Suppressor macrophage treated with lipopolysaccharide for 4 hours (primary cell): Measurements from ENCODE around the gene ZMYND8.

ENCODE experiments used
- DNase-seq: peaks from one replicate; pipeline ENCODE4 v3.0.0-alpha.2; 2020

ZMYND8 gene

DNA sequence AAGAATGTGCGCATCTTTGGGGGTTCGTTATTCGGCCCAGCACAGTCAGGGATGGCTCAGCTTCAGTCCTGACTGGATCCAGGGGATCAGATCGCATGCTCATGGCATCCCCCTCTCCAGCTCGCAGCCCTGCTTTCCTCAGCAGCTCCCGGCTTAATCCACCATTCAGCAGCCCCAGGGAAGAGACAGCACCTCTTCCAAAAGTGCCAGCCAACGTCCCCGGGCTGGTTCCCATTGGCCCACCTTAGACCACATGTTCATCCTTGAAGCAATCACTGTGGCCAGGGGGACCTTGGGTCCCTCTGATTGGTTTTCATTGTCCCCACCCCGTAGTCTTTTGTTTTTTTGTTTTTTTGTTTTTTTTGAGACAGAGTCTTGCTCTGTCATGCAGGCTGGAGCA lies 188.7 kb downstream of the ZMYND8 start:
- DNase-seq, result no peak

DNA sequence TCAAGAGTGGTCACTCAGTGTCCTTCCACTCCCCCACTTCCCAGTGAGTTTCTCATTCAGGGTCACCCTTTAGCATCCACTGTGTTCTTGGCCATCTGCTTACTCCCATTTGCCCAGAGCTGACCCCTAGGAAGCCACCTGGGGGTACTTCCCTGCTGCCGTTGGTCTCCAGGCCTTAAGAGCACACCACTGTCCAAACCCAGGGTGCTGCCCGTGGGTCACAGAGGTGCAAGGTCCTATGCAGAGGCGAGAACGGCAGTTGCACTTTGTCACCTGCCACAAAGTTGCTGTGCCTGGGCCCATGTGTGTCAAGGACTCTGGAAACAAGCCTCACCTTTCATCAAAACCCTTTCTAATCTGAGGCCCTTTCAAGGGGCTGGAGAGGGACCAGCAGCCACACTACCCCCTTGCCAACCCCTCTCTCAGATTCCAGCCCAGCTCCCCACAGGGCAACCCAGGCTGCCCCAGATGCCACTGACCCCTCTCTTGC lies 191.1 kb downstream of the ZMYND8 start:
- no peak for DNase-seq

DNA sequence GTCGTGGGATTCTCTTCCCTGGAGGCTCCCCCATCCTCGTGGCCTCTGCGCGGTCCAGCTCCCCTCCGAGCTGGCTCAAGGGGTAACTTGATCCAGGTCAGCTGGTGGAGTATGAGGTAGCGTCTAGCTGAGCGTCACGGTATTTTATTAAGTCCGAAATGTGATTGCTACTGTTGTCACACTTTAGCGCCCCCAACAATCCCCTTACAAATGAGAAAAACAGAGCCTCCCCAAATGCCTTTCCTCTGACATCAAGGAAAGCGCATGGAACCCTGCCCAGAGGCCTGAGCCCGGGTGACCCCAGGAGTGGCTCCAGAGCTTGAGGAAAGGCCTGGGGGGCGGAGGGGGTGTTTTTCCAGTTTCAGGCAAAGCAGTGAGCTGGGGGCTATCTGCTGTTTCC lies 192.4 kb downstream of the ZMYND8 start:
- DNase-seq, result no peak

DNA sequence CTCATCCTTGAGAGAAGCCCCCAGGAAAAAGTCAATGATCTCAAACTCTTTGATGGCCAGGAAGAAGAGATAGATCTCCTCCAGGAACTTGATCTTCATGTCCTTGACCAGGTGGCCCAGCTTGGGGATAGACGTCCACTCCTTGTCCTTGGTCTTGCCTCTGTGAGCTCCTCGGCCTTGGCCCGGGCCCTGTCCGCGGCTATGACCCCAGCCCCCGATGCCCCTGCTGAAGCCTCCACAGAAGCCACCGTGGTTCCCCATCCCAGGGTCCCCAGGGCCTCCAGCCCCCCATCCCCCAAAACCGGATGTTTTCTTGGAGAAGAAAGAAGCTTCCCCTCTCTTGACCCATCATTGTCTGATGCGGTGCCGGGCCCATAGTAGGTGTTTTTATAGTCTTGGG lies 195.1 kb downstream of the ZMYND8 start:
- DNase-seq, result no peak

DNA sequence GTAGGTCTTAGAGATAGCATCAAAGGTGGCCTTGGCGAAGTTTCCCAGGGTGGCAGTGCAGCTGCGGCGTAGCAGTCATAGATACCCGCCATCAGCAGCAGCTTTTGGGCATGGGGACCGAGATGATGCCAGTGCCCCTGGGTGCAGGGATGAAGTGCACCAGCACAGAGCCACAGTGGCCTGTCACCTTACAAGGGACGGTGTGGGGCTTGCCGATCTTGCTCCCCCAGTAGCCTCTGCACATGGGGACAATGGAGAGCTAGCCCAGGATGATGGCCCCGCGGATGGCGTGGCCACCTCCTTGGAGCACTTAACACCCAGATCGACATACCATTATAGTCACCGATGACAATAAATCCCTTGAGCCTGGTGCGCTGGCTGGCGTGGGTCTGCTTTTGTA lies 195.5 kb downstream of the ZMYND8 start:
- DNase-seq, result no peak

DNA sequence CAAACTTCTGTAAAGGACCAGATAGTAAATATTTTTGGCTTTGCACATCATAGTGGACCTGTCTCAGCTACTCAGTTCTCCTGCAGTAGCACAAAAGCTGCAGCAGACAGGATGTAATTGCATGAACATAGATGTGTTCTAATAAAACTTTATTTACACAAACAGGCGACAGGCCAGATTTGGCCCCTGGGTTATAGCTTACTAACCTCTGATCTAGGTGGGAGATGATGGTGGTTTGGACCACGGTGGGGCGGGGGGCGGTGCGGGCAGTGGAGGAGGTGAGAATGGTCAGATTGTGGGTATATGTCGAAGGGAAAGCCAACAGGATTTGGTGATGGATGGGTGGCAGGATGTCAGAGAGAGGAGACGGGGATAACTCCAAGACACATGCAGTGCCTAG lies 196.3 kb downstream of the ZMYND8 start:
- DNase-seq, result no peak
